Neural cell (in vitro differentiated cells): ENCODE data around the gene LDLRAD3. TPM values are rescaled to one million over a fixed set of nuclear protein-coding genes. Genes with fewer than 3 reads are reported as not detected.

Source experiments
- H2AFZ ChIP-seq: fragments of 200-600, 300-800 bp; sonication (generic), shearing (Covaris generic); 2 replicates; pipeline ENCODE4 v1.6.0; 2014; ENCODE audit warnings: low read depth, mild to moderate bottlenecking, antibody characterized with exemption, low read length, moderate library complexity
- H3F3A ChIP-seq: fragments of 200-600 bp; shearing (Covaris generic); 2 replicates; pipeline ENCODE4 v1.6.1; 2016; ENCODE audit warnings: mild to moderate bottlenecking, moderate library complexity, mixed read lengths, antibody characterized with exemption, low read length; ENCODE audit not compliant: insufficient read depth, poor library complexity, severe bottlenecking
- H3K27ac ChIP-seq: fragments of 200-600, 300-800 bp; sonication (generic), shearing (Covaris generic); 2 replicates; pipeline ENCODE4 v1.5.1; 2014; ENCODE audit warnings: mild to moderate bottlenecking, low read length, moderate library complexity
- H3K27me3 ChIP-seq: fragments of 300-800, 200-600 bp; sonication (generic), shearing (Covaris generic); 2 replicates; pipeline ENCODE4 v1.6.0; 2014; ENCODE audit warnings: mild to moderate bottlenecking, low read depth, low read length, moderate library complexity; ENCODE audit not compliant: insufficient read depth
- H3K36me3 ChIP-seq: fragments of 300-800, 200-600 bp; sonication (generic), shearing (Covaris generic); 2 replicates; pipeline ENCODE4 v1.5.1; 2014; ENCODE audit warnings: mild to moderate bottlenecking, antibody characterized with exemption, low read length, moderate library complexity; ENCODE audit not compliant: insufficient read depth
- H3K4me2 ChIP-seq: fragments of 300-800, 200-600 bp; sonication (generic), shearing (Covaris generic); 2 replicates; pipeline ENCODE4 v1.6.0; 2014; ENCODE audit warnings: mild to moderate bottlenecking, low read length
- H3K4me3 ChIP-seq: fragments of 300-800, 200-600 bp; sonication (generic), shearing (Covaris generic); 2 replicates; pipeline ENCODE4 v1.5.1; 2014; ENCODE audit warnings: mild to moderate bottlenecking, low read length, moderate library complexity
- H3K79me2 ChIP-seq: fragments of 200-600 bp; shearing (Covaris generic); replicated peaks from 2 replicates; pipeline ENCODE4 v1.6.0; 2014; ENCODE audit warnings: mild to moderate bottlenecking, low read length, moderate library complexity; ENCODE audit not compliant: insufficient read depth
- H3K9ac ChIP-seq: fragments of 300-800, 200-600 bp; sonication (generic), shearing (Covaris generic); 2 replicates; pipeline ENCODE4 v1.6.1; 2016; ENCODE audit warnings: mild to moderate bottlenecking, low read length, mixed read lengths
- H3K9me2 ChIP-seq: fragments of 200-600 bp; shearing (Covaris generic); 2 replicates; pipeline ENCODE4 v1.6.1; 2016; ENCODE audit warnings: mild to moderate bottlenecking, low read length, mixed read lengths; ENCODE audit not compliant: insufficient read depth
- H3K9me3 ChIP-seq: fragments of 200-600, 300-800 bp; sonication (generic), shearing (Covaris generic); 2 replicates; pipeline ENCODE4 v1.6.1; 2016; ENCODE audit warnings: mild to moderate bottlenecking, mixed run types, low read length, moderate library complexity, mixed read lengths
- H4K20me1 ChIP-seq: fragments of 200-600 bp; shearing (Covaris generic); 2 replicates; pipeline ENCODE4 v1.6.1; 2016; ENCODE audit warnings: mild to moderate bottlenecking, mixed run types; ENCODE audit not compliant: insufficient read depth
- CTCF ChIP-seq: fragments of 450-650 bp; IDR thresholded peaks from 2 replicates; pipeline ENCODE4 v1.5.1; 2014; ENCODE audit warnings: antibody characterized with exemption, mild to moderate bottlenecking, moderate library complexity; ENCODE audit not compliant: poor library complexity, severe bottlenecking
- EP300 ChIP-seq: fragments of 450-650 bp; conservative IDR thresholded peaks from 2 replicates; pipeline ENCODE4 v1.6.1; 2014; ENCODE audit warnings: antibody characterized with exemption, mild to moderate bottlenecking, moderate library complexity; ENCODE audit not compliant: poor library complexity, severe bottlenecking
- EZH2 ChIP-seq: fragments of 200-600, 300-800 bp; shearing (Covaris generic), sonication (generic); IDR thresholded peaks from 2 replicates; pipeline ENCODE4 v1.6.1; 2014; ENCODE audit warnings: antibody characterized with exemption, low read length, borderline replicate concordance, mild to moderate bottlenecking; ENCODE audit not compliant: insufficient read depth, poor library complexity, severe bottlenecking
- MXI1 ChIP-seq: fragments of 450-650 bp; conservative IDR thresholded peaks from 2 replicates; pipeline ENCODE4 v1.6.1; 2014; ENCODE audit warnings: antibody characterized with exemption, mild to moderate bottlenecking; ENCODE audit not compliant: poor library complexity, severe bottlenecking
- POLR2AphosphoS5 ChIP-seq: IDR thresholded peaks from 2 replicates; pipeline ENCODE4 v1.6.1; 2012
- RAD21 ChIP-seq: fragments of 450-650 bp; conservative IDR thresholded peaks from 2 replicates; pipeline ENCODE4 v1.6.1; 2014; ENCODE audit warnings: antibody characterized with exemption, mild to moderate bottlenecking, moderate library complexity
- REST ChIP-seq: IDR thresholded peaks from 2 replicates; pipeline ENCODE4 v1.6.1; 2012; ENCODE audit warnings: borderline replicate concordance
- SMC3 ChIP-seq: fragments of 450-650 bp; conservative IDR thresholded peaks from 2 replicates; pipeline ENCODE4 v1.6.1; 2014; ENCODE audit warnings: antibody characterized with exemption, mild to moderate bottlenecking, moderate library complexity; ENCODE audit not compliant: poor library complexity
- TAF1 ChIP-seq: IDR thresholded peaks from 2 replicates; pipeline ENCODE4 v1.6.1; 2012; ENCODE audit warnings: low read depth
- polyA plus RNA-seq: library from polyadenylated mRNA; depleted of rRNA; stranded (reverse); fragments of >200 nt; gene quantifications from 2 replicates; pipeline ENCODE4 v1.2.3, GENCODE V29; 2014

LDLRAD3 gene
- polyA plus RNA-seq, 1 donor from 2014 or later, result 3.5 TPM

GRCh38 chr11:36251823-36252222 is 308.0 kb downstream of the LDLRAD3 start:
- Histone ChIP-seq H3K27me3 (no peaks in the 10 kb centered on the region), H3K4me3 (no peak overlapping the region), H3K79me2 (no peaks in the 10 kb centered on the region), H3F3A (no peaks in the 10 kb centered on the region), H3K36me3 (no peaks in the 10 kb centered on the region), H3K9me3 (no peaks in the 10 kb centered on the region), H3K4me2 (no peak overlapping the region), H3K9ac (no peak overlapping the region), H3K9me2 (no peaks in the 10 kb centered on the region), H2AFZ (no peak overlapping the region), H3K27ac (no peak overlapping the region), H4K20me1 (no peaks in the 10 kb centered on the region)
- no peak for TF ChIP-seq RAD21
- no peak for TF ChIP-seq SMC3
- no peak for TF ChIP-seq CTCF
- no peak for TF ChIP-seq EZH2
- TF ChIP-seq EP300, result no peak

GRCh38 chr11:36253238-36253637 is 309.4 kb downstream of the LDLRAD3 start:
- Histone ChIP-seq H3K9me2 (no peaks in the 10 kb centered on the region), H3K9me3 (no peaks in the 10 kb centered on the region), H2AFZ (no peak overlapping the region), H3K79me2 (no peaks in the 10 kb centered on the region), H3K27me3 (no peaks in the 10 kb centered on the region), H3K4me3 (no peak overlapping the region), H3K4me2 (no peak overlapping the region), H3F3A (no peaks in the 10 kb centered on the region), H4K20me1 (no peaks in the 10 kb centered on the region), H3K27ac (no peak overlapping the region), H3K36me3 (no peaks in the 10 kb centered on the region), H3K9ac (no peak overlapping the region)
- TF ChIP-seq TAF1, result no peak
- no peak for TF ChIP-seq SMC3
- TF ChIP-seq RAD21, result no peak
- no peak for TF ChIP-seq MXI1
- TF ChIP-seq POLR2AphosphoS5, result no peak
- no peak for TF ChIP-seq REST
- no peak for TF ChIP-seq EP300
- no peak for TF ChIP-seq EZH2
- no peak for TF ChIP-seq CTCF
